NCI-H345 treated with DMSO at 0.1 percent for 48 hours (cell line): ENCODE measurements around the gene ING3.
A peak's percentile ranks its signal among the peaks of the same experiment; 100 is the strongest.

Source experiments
- DNase-seq: peaks from one replicate; lab custom pipeline; 2025; ENCODE audit not compliant: unreplicated experiment; lab: John Stamatoyannopoulos, UW

Gene ING3

GRCh38 chr7:120950539-120951308, at the start of gene ING3:
ING3 (plus strand) TSS chr7:120950777; CDS start chr7:120950897, 120 bp downstream.
- peak; percentile 97 for DNase-seq

- DNase-seq: no peak
These were observed 35.1 kb upstream of the ING3 start for GRCh38 chr7:120915314-120916105.

- DNase-seq: no peak
These were observed 34.5 kb upstream of the ING3 start for GRCh38 chr7:120916121-120916520.

- no peak for DNase-seq
These were observed 34.0 kb upstream of the ING3 start for GRCh38 chr7:120916538-120916937.

GRCh38 chr7:120919466-120919865, 31.1 kb upstream of the ING3 start:
- no peak for DNase-seq

- no peak for DNase-seq
These were observed 30.5 kb upstream of the ING3 start for GRCh38 chr7:120920034-120920433.

GRCh38 chr7:120920591-120921274, 29.8 kb upstream of the ING3 start:
- no peak for DNase-seq

GRCh38 chr7:120924837-120925236, 25.7 kb upstream of the ING3 start:
- DNase-seq: no peak

- DNase-seq: no peak
These were observed 25.2 kb upstream of the ING3 start for GRCh38 chr7:120925392-120925791.

- no peak for DNase-seq
These were observed 23.6 kb upstream of the ING3 start for GRCh38 chr7:120926943-120927346.

GRCh38 chr7:120927454-120928103, 23.0 kb upstream of the ING3 start:
- no peak for DNase-seq

- no peak for DNase-seq
These were observed 19.3 kb upstream of the ING3 start for GRCh38 chr7:120931243-120931642.

GRCh38 chr7:120933475-120933874, 17.1 kb upstream of the ING3 start:
- DNase-seq: no peak

GRCh38 chr7:120939345-120939744, 11.2 kb upstream of the ING3 start:
- DNase-seq: no peak

- DNase-seq: no peak
These were observed 9.5 kb upstream of the ING3 start for GRCh38 chr7:120941064-120941463.

GRCh38 chr7:120941856-120942255, 8.7 kb upstream of the ING3 start:
- DNase-seq: no peak

- no peak for DNase-seq
These were observed 7.7 kb upstream of the ING3 start for GRCh38 chr7:120942861-120943260.

GRCh38 chr7:120944826-120945562, 5.6 kb upstream of the ING3 start:
- DNase-seq: no peak

- DNase-seq: no peak
These were observed 2.6 kb upstream of the ING3 start for GRCh38 chr7:120947980-120948379.

GRCh38 chr7:120949393-120949911, 1.1 kb upstream of the ING3 start:
- DNase-seq: no peak
